Measurements from ENCODE around the gene SCD. TPM values are rescaled to one million over a fixed set of nuclear protein-coding genes. Genes with fewer than 3 reads are reported as not detected.
"Not testable (repeated sequence)": the region's sequence is repeated elsewhere in the genome, so short reads cannot be mapped to it uniquely, and the experiment has no call there.

Gene SCD
- total RNA-seq, 2 experiments from 2014 or later: 271 TPM

DNA sequence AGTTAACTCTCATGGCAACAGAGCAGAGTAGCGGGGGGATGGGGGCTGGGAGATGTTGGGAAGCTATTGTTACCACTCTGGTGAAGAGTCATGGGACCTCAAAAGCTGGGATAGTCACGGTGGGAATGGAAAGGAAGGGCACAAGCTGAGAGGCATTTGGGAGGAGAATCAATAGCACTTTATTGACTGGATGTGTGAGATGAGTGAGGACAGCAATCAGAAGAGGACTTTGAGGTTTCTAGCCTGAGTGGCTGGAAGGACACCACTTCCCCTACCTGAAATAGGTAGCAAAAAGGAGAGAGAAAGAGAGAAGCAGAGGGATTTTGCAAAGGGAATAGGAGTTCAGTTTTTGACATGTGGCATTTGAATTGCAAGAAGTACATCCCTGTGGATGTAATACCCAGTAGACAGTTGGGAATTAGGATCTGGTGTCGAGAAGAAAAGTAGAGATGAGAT lies 27.2 kb downstream of the SCD start:
- ChIA-PET CTCF (interaction anchor here (0.9 to 1.8 kb wide), 6 partner anchors 23 to 137 kb away, joined by 3 to 11 read pairs (median 3); partner anchors contain the start of gene SCD), POLR2A (interaction anchor here (0.6 to 4.1 kb wide), 16 partner anchors 9 to 670 kb away, joined by 3 to 32 read pairs (median 4); partner anchors contain the start of genes COX15, CUTC, HIF1AN and SCD)
- H3K4me3 Mint-ChIP-seq: no peak overlapping the region

GRCh38 chr10:100374677-100375353 lies 27.8 kb downstream of the SCD start:
- H3K27me3 Mint-ChIP-seq; ATAC-seq; intact Hi-C loops (cut with micrococcal nuclease); DNase-seq; H3K9me3 Mint-ChIP-seq; H3K27ac Mint-ChIP-seq; H3K4me3 Mint-ChIP-seq: not testable (repeated sequence)
- Mint-ChIP-seq H3K4me1 (ENCODE audit: low read depth) (peaks cover 35% of the 10 kb centered on the region), H3K36me3 (ENCODE audit: low read depth) (peaks cover 11% of the 10 kb centered on the region)
- CTCF ChIA-PET: interaction anchor here (1.3 to 1.8 kb wide), 3 partner anchors 24 to 36 kb away, joined by 3 to 11 read pairs (median 6); partner anchors contain the start of gene SCD
- POLR2A ChIA-PET: interaction anchor here (0.6 to 4.1 kb wide), 9 partner anchors 10 to 670 kb away, joined by 3 to 32 read pairs (median 7); partner anchors contain the start of genes HIF1AN, SCD and SLF2

More for the DNA sequence above, 27.2 kb downstream of the SCD start:
- no peak overlapping the region for H3K27ac Mint-ChIP-seq
- intact Hi-C loops (cut with micrococcal nuclease): no loop called here
- no peaks in the 10 kb centered on the region for H3K27me3 Mint-ChIP-seq
- no peaks in the 10 kb centered on the region for H3K9me3 Mint-ChIP-seq
- no peak for DNase-seq
- peaks cover 38% of the 10 kb centered on the region for H3K4me1 Mint-ChIP-seq (ENCODE audit: low read depth)
- no peak for ATAC-seq
- H3K36me3 Mint-ChIP-seq (ENCODE audit: low read depth): peaks cover 11% of the 10 kb centered on the region
- TF ChIP-seq, protein P1, sequence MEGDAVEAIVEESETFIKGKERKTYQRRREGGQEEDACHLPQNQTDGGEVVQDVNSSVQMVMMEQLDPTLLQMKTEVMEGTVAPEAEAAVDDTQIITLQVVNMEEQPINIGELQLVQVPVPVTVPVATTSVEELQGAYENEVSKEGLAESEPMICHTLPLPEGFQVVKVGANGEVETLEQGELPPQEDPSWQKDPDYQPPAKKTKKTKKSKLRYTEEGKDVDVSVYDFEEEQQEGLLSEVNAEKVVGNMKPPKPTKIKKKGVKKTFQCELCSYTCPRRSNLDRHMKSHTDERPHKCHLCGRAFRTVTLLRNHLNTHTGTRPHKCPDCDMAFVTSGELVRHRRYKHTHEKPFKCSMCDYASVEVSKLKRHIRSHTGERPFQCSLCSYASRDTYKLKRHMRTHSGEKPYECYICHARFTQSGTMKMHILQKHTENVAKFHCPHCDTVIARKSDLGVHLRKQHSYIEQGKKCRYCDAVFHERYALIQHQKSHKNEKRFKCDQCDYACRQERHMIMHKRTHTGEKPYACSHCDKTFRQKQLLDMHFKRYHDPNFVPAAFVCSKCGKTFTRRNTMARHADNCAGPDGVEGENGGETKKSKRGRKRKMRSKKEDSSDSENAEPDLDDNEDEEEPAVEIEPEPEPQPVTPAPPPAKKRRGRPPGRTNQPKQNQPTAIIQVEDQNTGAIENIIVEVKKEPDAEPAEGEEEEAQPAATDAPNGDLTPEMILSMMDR (IDR thresholded peaks at IDR 0.05): no peak

GRCh38 chr10:100376656-100377055 lies 29.6 kb downstream of the SCD start:
- H3K36me3 Mint-ChIP-seq (ENCODE audit: low read depth): peaks cover 19% of the 10 kb centered on the region

GRCh38 chr10:100377830-100378229 lies 30.8 kb downstream of the SCD start:
- peaks cover 28% of the 10 kb centered on the region for H3K36me3 Mint-ChIP-seq (ENCODE audit: low read depth)
- intact Hi-C loops (cut with micrococcal nuclease): no loop called here
- peaks cover 18% of the 10 kb centered on the region for H3K4me1 Mint-ChIP-seq (ENCODE audit: low read depth)
- TF ChIP-seq, protein P1 (IDR thresholded peaks at IDR 0.05): no peak
- CTCF ChIA-PET: interaction anchor here (0.9 to 1.5 kb wide), 5 partner anchors 9 to 140 kb away, joined by 3 to 6 read pairs (median 3); no protein-coding TSS in a partner anchor
- H3K27ac Mint-ChIP-seq: peak overlapping the region; percentile 50
- ATAC-seq: no peak
- no peak overlapping the region for H3K4me3 Mint-ChIP-seq
- H3K27me3 Mint-ChIP-seq: no peaks in the 10 kb centered on the region
- DNase-seq: peak; percentile 42
- POLR2A ChIA-PET: interaction anchor here (1.2 kb wide), 1 partner anchor 29 kb away, joined by 3 read pairs; no protein-coding TSS in a partner anchor
- H3K9me3 Mint-ChIP-seq: no peaks in the 10 kb centered on the region

More at GRCh38 chr10:100376656-100377055, 29.6 kb downstream of the SCD start:
- ChIA-PET CTCF (interaction anchor here (1.1 kb wide), 2 partner anchors 57 to 133 kb away, joined by 3 to 4 read pairs; no protein-coding TSS in a partner anchor), POLR2A (interaction anchor here (4.1 kb wide), 1 partner anchor 30 kb away, joined by 32 read pairs; the partner anchor contains the start of gene SCD)
- H3K27me3 Mint-ChIP-seq; ATAC-seq; H3K27ac Mint-ChIP-seq; DNase-seq; H3K4me3 Mint-ChIP-seq; intact Hi-C loops (cut with micrococcal nuclease); H3K9me3 Mint-ChIP-seq: not testable (repeated sequence)
- H3K4me1 Mint-ChIP-seq (ENCODE audit: low read depth): peaks cover 18% of the 10 kb centered on the region

DNA sequence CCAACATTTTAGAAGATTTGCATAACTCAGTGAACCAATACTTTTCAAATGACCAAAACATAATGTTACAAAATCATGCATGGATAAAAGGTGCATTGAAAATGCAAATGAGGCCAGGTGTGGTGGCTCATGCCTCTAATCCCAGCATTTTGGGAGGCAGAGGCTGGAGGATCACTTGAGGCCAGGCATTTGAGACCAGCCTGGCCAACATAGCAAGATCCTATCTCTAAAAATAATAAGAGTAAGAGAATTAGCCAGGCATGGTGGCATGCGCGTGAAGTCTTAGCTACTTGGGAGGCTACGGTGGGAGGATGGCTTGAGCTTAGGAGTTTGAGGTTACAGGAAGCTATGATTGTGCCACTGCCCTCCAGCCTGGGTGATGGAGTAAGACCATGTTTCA lies 33.4 kb downstream of the SCD start:
- H3K27me3 Mint-ChIP-seq: no peaks in the 10 kb centered on the region
- no peak overlapping the region for H3K4me3 Mint-ChIP-seq
- H3K4me1 Mint-ChIP-seq (ENCODE audit: low read depth): peaks cover 18% of the 10 kb centered on the region
- CTCF ChIA-PET: interaction anchor here (0.9 to 1.5 kb wide), 4 partner anchors 12 to 128 kb away, joined by 3 to 4 read pairs (median 4); no protein-coding TSS in a partner anchor
- POLR2A ChIA-PET: no interaction called here
- TF ChIP-seq, protein P1 (IDR thresholded peaks at IDR 0.05): no peak
- DNase-seq: no peak
- intact Hi-C loops (cut with micrococcal nuclease): no loop called here
- H3K27ac Mint-ChIP-seq: no peak overlapping the region
- H3K9me3 Mint-ChIP-seq: no peaks in the 10 kb centered on the region
- no peak for ATAC-seq
- H3K36me3 Mint-ChIP-seq (ENCODE audit: low read depth): peaks cover 39% of the 10 kb centered on the region

Measured in activated CD8-positive, alpha-beta T cell treated with anti-CD3 and anti-CD28 coated beads for 36 hours (primary cell).